ENCODE measurements around the gene ZNF491. TPM values are rescaled to one million over a fixed set of nuclear protein-coding genes. Genes with fewer than 3 reads are reported as not detected.

The ZNF491 gene
- total and polyA plus RNA-seq, 2 of the 4 experiments (the other 2 are of a cell fraction), result 1.5 to 3.6 TPM

GRCh38 chr19:11784356-11784755 lies 14.0 kb upstream of the ZNF491 start:
- Histone ChIP-seq H2BK120ac (ENCODE audit: low read depth, low read length) (no peak overlapping the region), H3K9me3 (ENCODE audit: control insufficient read depth, insufficient read depth, low read length) (peaks cover 69% of the 10 kb centered on the region)
- CTCF ChIA-PET, result no interaction called here

More at GRCh38 chr19:11784356-11784755, 14.0 kb upstream of the ZNF491 start:
- no peak overlapping the region for H2AK9ac ChIP-seq (replicated peaks; ENCODE audit: low read depth, low read length, poor library complexity)
- POLR2A ChIA-PET (ENCODE audit: unreplicated experiment), result no interaction called here
- H3K23ac ChIP-seq (ENCODE audit: low read depth, low read length), result no peak overlapping the region
- DNase-seq, result no peak
- no peak overlapping the region for H3K14ac ChIP-seq (replicated peaks; ENCODE audit: low read depth, low read length)
- H3K4ac ChIP-seq (ENCODE audit: low read depth, low read length), result no peak overlapping the region
- no peaks in the 10 kb centered on the region for H3K79me1 ChIP-seq (ENCODE audit: low read depth in 1 of 2, low read length in 2 of 2)
- no peaks in the 10 kb centered on the region for H4K20me1 ChIP-seq (ENCODE audit: insufficient read depth, low read length)
- H2BK20ac ChIP-seq (ENCODE audit: low read depth, low read length), result no peak overlapping the region
- H3K56ac ChIP-seq (ENCODE audit: extremely low read depth, insufficient read depth, low read length), result no peak overlapping the region
- dilution Hi-C loops (cut with HindIII; ENCODE audit: low sequenced_read_pairs, unreplicated experiment), result no loop called here
- no peak overlapping the region for H3K27ac ChIP-seq (ENCODE audit: insufficient read depth, low read length)
- H3K4me2 ChIP-seq (ENCODE audit: low read depth, low read length), result no peak overlapping the region
- no peak overlapping the region for H4K5ac ChIP-seq (ENCODE audit: low read depth, low read length)
- H2AFZ ChIP-seq (replicated peaks; ENCODE audit: low read length, poor library complexity), result no peak overlapping the region
- H2AK5ac ChIP-seq (ENCODE audit: low read depth, low read length), result no peak overlapping the region
- in situ Hi-C loops (cut with MboI; ENCODE audit: low sequenced_read_pairs), result no loop called here
- H3K9ac ChIP-seq (ENCODE audit: low read depth, low read length), result no peak overlapping the region
- no CpG with 5 or more reads among the region's 3 CpGs for WGBS, 2 experiments (ENCODE audit: extremely low coverage in 2 of 2, insufficient read length in 1 of 2)
- H3K4me1 ChIP-seq (ENCODE audit: control insufficient read depth, insufficient read depth, low read length), result no peaks in the 10 kb centered on the region
- H3K9me1 ChIP-seq (ENCODE audit: insufficient read depth, low read length), result no peaks in the 10 kb centered on the region
- ATAC-seq (ENCODE audit: low read depth), result no peak
- H3K27me3 ChIP-seq (ENCODE audit: control insufficient read depth, insufficient read depth, low read length), result no peaks in the 10 kb centered on the region
- H2BK5ac ChIP-seq (ENCODE audit: low read depth, low read length, poor library complexity, severe bottlenecking), result no peak overlapping the region
- peaks cover 24% of the 10 kb centered on the region for H3K36me3 ChIP-seq (ENCODE audit: control insufficient read depth, insufficient read depth, low read length)
- intact Hi-C loops (cut with micrococcal nuclease), result no loop called here
- no peak overlapping the region for H4K91ac ChIP-seq (ENCODE audit: insufficient read depth, low read depth, low read length)
- no peak for TF ChIP-seq RAD21 (IDR thresholded peaks at IDR 0.05; ENCODE audit: low read length)
- no peak for TF ChIP-seq NFE2L2 (IDR thresholded peaks at IDR 0.05; ENCODE audit: low read depth, low read length)
- no peak for TF ChIP-seq BHLHE40 (IDR thresholded peaks at IDR 0.05; ENCODE audit: low read depth, low read length)
- TF ChIP-seq ELK1 (IDR thresholded peaks at IDR 0.05; ENCODE audit: borderline replicate concordance, low read depth, low read length), result no peak
- no peak for TF ChIP-seq SMC3 (IDR thresholded peaks at IDR 0.05; ENCODE audit: low read depth, low read length)
- no peak for TF ChIP-seq CTCF (conservative IDR thresholded peaks at IDR 0.05; ENCODE audit: low read depth, low read length)
- BruUV-seq (replicated peaks), result no TSS peak
- H3K18ac ChIP-seq (ENCODE audit: low read depth, low read length), result no peak overlapping the region
- H2BK15ac ChIP-seq (ENCODE audit: low read depth, low read length), result no peak overlapping the region
- no peak overlapping the region for H4K8ac ChIP-seq (ENCODE audit: low read depth in 2 of 2, low read length in 2 of 2)
- no peak overlapping the region for H3K4me3 ChIP-seq (ENCODE audit: insufficient read depth, low read depth, low read length)

Measured in IMR-90 (cell line).